MCF 10A (cell line): ENCODE results near the gene DUOXA1. TPM values are rescaled to one million over a fixed set of nuclear protein-coding genes. Genes with fewer than 3 reads are reported as not detected.

Experiments
- Bru-seq: library from RNA; stranded (reverse); fragments of 400-500 nt; gene quantifications from one replicate; lab custom pipeline; 2021; lab: Mats Ljungman, UMichigan
- BruChase-seq, 2 experiments: library from RNA; stranded (reverse); fragments of 400-500 nt; gene quantifications; one replicate each; lab custom pipeline; 2021; lab: Mats Ljungman, UMichigan
- BruUV-seq: library from RNA; stranded (reverse); fragments of 400-500 nt; replicated peaks from 2 replicates; lab custom pipeline; 2021; lab: Mats Ljungman, UMichigan
- CTCF ChIA-PET: fragments of 300-600 bp; sonication (Branson Sonifier 250); formaldehyde crosslinking; extraction: SDS; loops from one replicate; lab custom pipeline; 2021; ENCODE audit warnings: antibody characterized with exemption, inconsistent platforms; lab: Yijun Ruan, JAX
- POLR2A ChIA-PET: fragments of 300-600, 350-650 bp; sonication (Branson Sonifier 250); formaldehyde crosslinking; extraction: SDS; loops from one replicate; lab custom pipeline; 2020; ENCODE audit warnings: antibody characterized with exemption, inconsistent platforms; lab: Yijun Ruan, JAX
- DNase-seq: peaks from one replicate; pipeline ENCODE4 v3.0.0-alpha.2; 2018; ENCODE audit not compliant: unreplicated experiment
- H3K27ac Mint-ChIP-seq: one replicate; pipeline ENCODE4 v1.8.0; 2022; ENCODE audit warnings: mild to moderate bottlenecking, low read depth, mixed read lengths; ENCODE audit not compliant: unreplicated experiment
- H3K27me3 Mint-ChIP-seq: one replicate; pipeline ENCODE4 v1.8.0; 2022; ENCODE audit warnings: mixed read lengths; ENCODE audit not compliant: insufficient read depth, unreplicated experiment
- H3K36me3 Mint-ChIP-seq: one replicate; pipeline ENCODE4 v1.8.0; 2022; ENCODE audit warnings: mild to moderate bottlenecking, moderate library complexity, mixed read lengths; ENCODE audit not compliant: insufficient read depth, unreplicated experiment
- H3K4me1 Mint-ChIP-seq: one replicate; pipeline ENCODE4 v1.8.0; 2022; ENCODE audit warnings: mixed read lengths; ENCODE audit not compliant: insufficient read depth, unreplicated experiment
- H3K4me3 Mint-ChIP-seq: one replicate; pipeline ENCODE4 v1.8.0; 2022; ENCODE audit warnings: mild to moderate bottlenecking, moderate library complexity, mixed read lengths; ENCODE audit not compliant: unreplicated experiment
- H3K9me3 Mint-ChIP-seq: one replicate; pipeline ENCODE4 v1.8.0; 2022; ENCODE audit warnings: mixed read lengths; ENCODE audit not compliant: unreplicated experiment
- intact Hi-C: fragments of 100-400 bp; cut with micrococcal nuclease; formaldehyde crosslinking; loops from 2 replicates; pipeline ENCODE4 v1.14.1; 2022
- long read RNA-seq: library from polyadenylated mRNA; stranded (forward); transcript quantifications from one replicate; pipeline ENCODE4 v2.0.0, GENCODE V29; 2022
- total RNA-seq: library from RNA; stranded (reverse); gene quantifications from 2 replicates; pipeline ENCODE4 v1.2.3, GENCODE V29; 2022
- TF ChIP-seq, protein P1 (sequence below): fragments of 200-600 bp; IDR thresholded peaks from one replicate; pipeline ENCODE4 v1.8.0; 2022; ENCODE audit warnings: antibody characterized with exemption, mild to moderate bottlenecking; ENCODE audit not compliant: unreplicated experiment

Gene DUOXA1, protein sequence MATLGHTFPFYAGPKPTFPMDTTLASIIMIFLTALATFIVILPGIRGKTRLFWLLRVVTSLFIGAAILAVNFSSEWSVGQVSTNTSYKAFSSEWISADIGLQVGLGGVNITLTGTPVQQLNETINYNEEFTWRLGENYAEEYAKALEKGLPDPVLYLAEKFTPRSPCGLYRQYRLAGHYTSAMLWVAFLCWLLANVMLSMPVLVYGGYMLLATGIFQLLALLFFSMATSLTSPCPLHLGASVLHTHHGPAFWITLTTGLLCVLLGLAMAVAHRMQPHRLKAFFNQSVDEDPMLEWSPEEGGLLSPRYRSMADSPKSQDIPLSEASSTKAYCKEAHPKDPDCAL
- total RNA-seq (1.3 and 3.0 TPM in 2 replicates), Bru-seq, nascent RNA (percentile 31 among the genes with signal in this experiment), BruChase-seq, experiment 1, labeled RNA remaining after a 6-hour chase (percentile 67 among the genes with signal in this experiment), BruChase-seq, experiment 2, labeled RNA remaining after a 2-hour chase (percentile 48 among the genes with signal in this experiment)
- long read RNA-seq, partial matches to known transcripts = 0 of 4 reads
- long read RNA-seq, other reads (novel, unspliced or antisense) = 4 of 4 reads

DNA sequence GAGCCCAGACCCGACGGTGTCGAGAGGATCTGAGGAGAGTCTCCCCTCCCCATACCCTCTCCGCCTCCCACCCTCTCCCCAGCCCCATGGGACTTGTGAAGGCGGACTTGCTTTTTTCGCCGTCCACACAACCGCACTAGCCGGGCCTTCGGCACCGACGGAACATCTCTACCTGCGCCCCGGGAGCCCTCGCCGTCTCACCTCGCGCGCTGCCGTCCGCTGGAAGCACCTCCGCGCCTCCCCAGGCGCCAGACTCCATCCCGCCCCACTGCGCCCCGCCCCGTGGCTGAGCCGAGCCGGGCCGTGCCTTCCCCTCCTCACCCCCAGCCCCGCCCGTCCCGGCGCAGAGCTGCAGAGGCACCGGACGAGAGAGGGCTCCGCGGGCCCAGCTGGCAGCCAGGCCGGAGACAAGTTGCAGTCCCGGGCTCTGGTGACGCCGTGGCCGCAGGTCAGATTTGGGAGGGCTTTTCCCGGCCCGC, at the start of gene DUOXA1, which contains the start of gene DUOX1:
Gene DUOXA1 (minus strand): TSS at position 229 of the 479 bp plus-strand sequence. CDS start 6,865 bp downstream, outside the sequence.
Gene DUOX1 (plus strand): TSS at position 344 of the 479 bp plus-strand sequence. CDS start 1,973 bp downstream, outside the sequence.
- CTCF ChIA-PET = interaction anchor here (0.6 to 3.5 kb wide), 4 partner anchors 8 to 157 kb away, joined by 3 to 11 read pairs (median 4); no protein-coding TSS in a partner anchor
- H3K4me3 Mint-ChIP-seq = peak within 1 kb of the TSS; percentile 70
- peak within 1 kb of the TSS; percentile 29 for H3K27ac Mint-ChIP-seq
- TF ChIP-seq, protein P1, sequence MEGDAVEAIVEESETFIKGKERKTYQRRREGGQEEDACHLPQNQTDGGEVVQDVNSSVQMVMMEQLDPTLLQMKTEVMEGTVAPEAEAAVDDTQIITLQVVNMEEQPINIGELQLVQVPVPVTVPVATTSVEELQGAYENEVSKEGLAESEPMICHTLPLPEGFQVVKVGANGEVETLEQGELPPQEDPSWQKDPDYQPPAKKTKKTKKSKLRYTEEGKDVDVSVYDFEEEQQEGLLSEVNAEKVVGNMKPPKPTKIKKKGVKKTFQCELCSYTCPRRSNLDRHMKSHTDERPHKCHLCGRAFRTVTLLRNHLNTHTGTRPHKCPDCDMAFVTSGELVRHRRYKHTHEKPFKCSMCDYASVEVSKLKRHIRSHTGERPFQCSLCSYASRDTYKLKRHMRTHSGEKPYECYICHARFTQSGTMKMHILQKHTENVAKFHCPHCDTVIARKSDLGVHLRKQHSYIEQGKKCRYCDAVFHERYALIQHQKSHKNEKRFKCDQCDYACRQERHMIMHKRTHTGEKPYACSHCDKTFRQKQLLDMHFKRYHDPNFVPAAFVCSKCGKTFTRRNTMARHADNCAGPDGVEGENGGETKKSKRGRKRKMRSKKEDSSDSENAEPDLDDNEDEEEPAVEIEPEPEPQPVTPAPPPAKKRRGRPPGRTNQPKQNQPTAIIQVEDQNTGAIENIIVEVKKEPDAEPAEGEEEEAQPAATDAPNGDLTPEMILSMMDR = no peak
- H3K9me3 Mint-ChIP-seq = no peaks in the 10 kb centered on the region
- intact Hi-C loops = loop anchor here (5.0 kb wide), 1 partner anchor 328 kb away; no protein-coding TSS in a partner anchor
- POLR2A ChIA-PET = interaction anchor here (1.1 to 1.3 kb wide), 4 partner anchors 20 to 273 kb away, joined by 3 to 9 read pairs (median 4); a partner anchor contains a TSS
- no TSS peak for BruUV-seq
- DNase-seq = peak; percentile 54
- peaks cover 6% of the 10 kb centered on the region for H3K36me3 Mint-ChIP-seq
- peaks cover 17% of the 10 kb centered on the region for H3K4me1 Mint-ChIP-seq
- peaks cover 20% of the 10 kb centered on the region for H3K27me3 Mint-ChIP-seq

DNA sequence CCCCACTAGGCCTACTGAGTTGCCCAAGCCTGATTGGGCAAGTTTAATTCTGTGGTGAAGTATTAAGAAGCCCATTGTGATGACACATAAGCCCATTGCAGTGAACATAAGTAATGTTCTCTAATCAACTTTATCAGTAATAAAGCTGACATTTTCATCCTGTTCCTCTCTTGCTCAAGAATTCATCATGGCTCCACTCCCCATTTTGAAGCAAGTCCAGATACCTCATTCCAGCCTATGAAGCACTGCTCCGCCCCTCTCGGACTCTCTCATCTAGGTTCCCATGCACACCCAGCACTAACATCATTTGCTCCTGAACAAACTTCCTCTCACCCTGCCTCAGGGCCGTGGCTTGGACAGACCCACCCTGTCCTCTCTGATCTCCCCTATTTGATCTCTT, 47.6 kb upstream of the DUOXA1 start:
- no peak for DNase-seq
- no peak overlapping the region for H3K27ac Mint-ChIP-seq
- ChIA-PET POLR2A (interaction anchor here (1.4 kb wide), 1 partner anchor 14 kb away, joined by 6 read pairs; no protein-coding TSS in a partner anchor), CTCF (interaction anchor here (0.5 to 7.3 kb wide), 7 partner anchors 8 to 200 kb away, joined by 3 to 44 read pairs (median 3); no protein-coding TSS in a partner anchor)
- H3K4me1 Mint-ChIP-seq = peaks cover 8% of the 10 kb centered on the region
- H3K9me3 Mint-ChIP-seq = no peaks in the 10 kb centered on the region
- H3K36me3 Mint-ChIP-seq = no peaks in the 10 kb centered on the region
- H3K27me3 Mint-ChIP-seq = no peaks in the 10 kb centered on the region
- H3K4me3 Mint-ChIP-seq = no peak overlapping the region
- TF ChIP-seq, protein P1 = no peak
- intact Hi-C loops = no loop called here
- BruUV-seq = no TSS peak

DNA sequence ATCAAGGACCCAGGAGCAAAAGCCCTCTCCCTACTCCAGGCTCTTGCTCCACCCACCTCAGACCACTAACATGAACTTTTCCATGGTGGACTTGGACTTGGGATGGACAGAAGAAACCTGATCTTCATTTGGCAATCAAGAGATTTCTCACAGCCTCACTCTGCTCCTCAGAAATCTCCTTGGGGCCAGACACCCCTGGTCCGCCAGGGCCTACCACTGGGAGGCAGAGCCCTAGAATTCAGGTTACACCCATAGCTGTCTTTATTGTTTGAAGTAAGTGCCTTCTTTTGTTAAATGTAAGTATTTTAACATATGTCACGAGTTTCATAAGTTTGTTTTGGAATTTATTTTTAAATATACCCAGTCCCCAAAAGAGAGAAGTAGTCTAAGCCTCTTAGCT, 44.9 kb upstream of the DUOXA1 start:
- no peaks in the 10 kb centered on the region for H3K9me3 Mint-ChIP-seq
- no peak overlapping the region for H3K4me3 Mint-ChIP-seq
- intact Hi-C loops = no loop called here
- TF ChIP-seq, protein P1 = no peak
- H3K27me3 Mint-ChIP-seq = no peaks in the 10 kb centered on the region
- POLR2A ChIA-PET = no interaction called here
- no peaks in the 10 kb centered on the region for H3K36me3 Mint-ChIP-seq
- CTCF ChIA-PET = interaction anchor here (2.1 kb wide), 1 partner anchor 30 kb away, joined by 6 read pairs; no protein-coding TSS in a partner anchor
- no peaks in the 10 kb centered on the region for H3K4me1 Mint-ChIP-seq
- H3K27ac Mint-ChIP-seq = no peak overlapping the region
- BruUV-seq = no TSS peak
- no peak for DNase-seq
